B cell (primary cell): ENCODE measurements around the gene SLC44A3. TPM values are rescaled to one million over a fixed set of nuclear protein-coding genes. Genes with fewer than 3 reads are reported as not detected.

Source experiments
- ATAC-seq: fragments of 200-7000 bp; cut with Tn5 transposase; one replicate; pipeline ENCODE4 v1.10.0; 2021; ENCODE audit warnings: low read depth, mild to moderate bottlenecking, moderate number of reproducible peaks, moderate library complexity
- CTCF ChIA-PET: fragments of 350-600 bp; sonication (Branson Sonifier 250); formaldehyde crosslinking; loops from one replicate; lab custom pipeline; 2021; ENCODE audit warnings: antibody characterized with exemption, inconsistent platforms; lab: Charles Lee
- POLR2A ChIA-PET: fragments of 350-600 bp; sonication (Branson Sonifier 250); formaldehyde crosslinking; loops from one replicate; lab custom pipeline; 2021; ENCODE audit warnings: antibody characterized with exemption; lab: Charles Lee
- DNase-seq: peaks from one replicate; pipeline ENCODE4 v3.0.0; 2013
- H2AFZ ChIP-seq: 2 replicates; pipeline ENCODE4 v1.6.1; 2012; ENCODE audit warnings: mild to moderate bottlenecking, low read depth, low read length; ENCODE audit not compliant: insufficient read depth, poor library complexity, severe bottlenecking
- H3K27ac ChIP-seq, 2 donors: 1 replicate in 1 of 2; 2 replicates in 1 of 2; pipeline ENCODE4 v1.5.1; 2012 to 2013; ENCODE audit warnings: low read length in 2 of 2, mild to moderate bottlenecking in 2 of 2, moderate library complexity in 1 of 2
- H3K27me3 ChIP-seq, 4 experiments: fragments of 200-600 bp in 1 of 4; sonication (generic) in 1 of 4; replicated peaks in 1 of 4; 1 replicate in 2 of 4; 2 replicates in 2 of 4; pipeline versions ENCODE4 v1.6.1 to v1.7.0; 2013 to 2016; ENCODE audit warnings: low read length in 3 of 4, mild to moderate bottlenecking in 2 of 4, mixed read lengths in 1 of 4, moderate library complexity in 1 of 4; ENCODE audit not compliant: insufficient read depth in 4 of 4, control insufficient read depth in 3 of 4; ENCODE audit errors: control extremely low read depth in 1 of 4
- H3K36me3 ChIP-seq, 2 experiments: replicated peaks in 1 of 2; 1 replicate in 1 of 2; 2 replicates in 1 of 2; pipeline versions ENCODE4 v1.6.1 to v1.7.1; 2013; ENCODE audit warnings: low read length in 1 of 2; ENCODE audit not compliant: insufficient read depth in 2 of 2, control insufficient read depth in 1 of 2; ENCODE audit errors: control extremely low read depth in 1 of 2, extremely low read depth in 1 of 2
- H3K4me1 ChIP-seq, 2 donors: fragments of 200-600 bp in 1 of 2; sonication (generic) in 1 of 2; 1 replicate in 1 of 2; 2 replicates in 1 of 2; pipeline versions ENCODE4 v1.5.1 to v1.6.1; 2013 to 2017; ENCODE audit warnings: low read length in 2 of 2; ENCODE audit not compliant: control insufficient read depth in 2 of 2, insufficient read depth in 2 of 2
- H3K4me2 ChIP-seq: replicated peaks from 2 replicates; pipeline ENCODE3; 2012; ENCODE audit warnings: mild to moderate bottlenecking, low read depth, low read length; ENCODE audit not compliant: poor library complexity, severe bottlenecking
- H3K4me3 ChIP-seq, 5 experiments: fragments of 200-600 bp in 1 of 5; sonication (generic) in 1 of 5; 1 replicate in 3 of 5; 2 replicates in 2 of 5; pipeline versions ENCODE4 v1.5.1 to v1.7.0; 2011 to 2016; ENCODE audit warnings: low read length in 4 of 5, mild to moderate bottlenecking in 4 of 5, low read depth in 2 of 5, control low read depth in 1 of 5, moderate library complexity in 1 of 5; ENCODE audit not compliant: insufficient read depth in 1 of 5; ENCODE audit errors: control extremely low read depth in 1 of 5, extremely low read depth in 1 of 5
- H3K79me2 ChIP-seq: fragments of 200-600 bp; sonication (generic); one replicate; pipeline ENCODE4 v1.6.0; 2016; ENCODE audit warnings: low read length; ENCODE audit not compliant: control insufficient read depth, insufficient read depth
- H3K9ac ChIP-seq: fragments of 200-600 bp; sonication (generic); 2 replicates; pipeline ENCODE4 v1.6.1; 2017; ENCODE audit warnings: mild to moderate bottlenecking, low read length, moderate library complexity
- H3K9me3 ChIP-seq, 3 donors: one replicate each; pipeline versions ENCODE4 v1.6.1 to v1.7.1; 2013; ENCODE audit warnings: low read length in 2 of 3; ENCODE audit not compliant: control insufficient read depth in 2 of 3, insufficient read depth in 1 of 3; ENCODE audit errors: control extremely low read depth in 1 of 3
- H4K20me1 ChIP-seq: 2 replicates; pipeline ENCODE4 v1.6.0; 2012; ENCODE audit warnings: mild to moderate bottlenecking, low read length; ENCODE audit not compliant: insufficient read depth, control insufficient read depth, poor library complexity, severe bottlenecking
- H3K27ac Mint-ChIP-seq: one replicate; pipeline ENCODE4 v1.8.0; 2021; ENCODE audit warnings: mixed read lengths
- H3K27me3 Mint-ChIP-seq: one replicate; pipeline ENCODE4 v1.8.0; 2021; ENCODE audit warnings: mixed read lengths
- H3K4me1 Mint-ChIP-seq: one replicate; pipeline ENCODE4 v1.8.0; 2021; ENCODE audit warnings: mixed read lengths
- H3K4me3 Mint-ChIP-seq: one replicate; pipeline ENCODE4 v1.8.0; 2021; ENCODE audit warnings: mixed read lengths
- H3K9me3 Mint-ChIP-seq: one replicate; pipeline ENCODE4 v1.8.0; 2022; ENCODE audit warnings: mixed read lengths; ENCODE audit not compliant: insufficient read depth
- CTCF ChIP-seq: fragments of 200-600 bp; IDR thresholded peaks from one replicate; pipeline ENCODE4 v1.8.0; 2022; ENCODE audit warnings: antibody characterized with exemption, mild to moderate bottlenecking
- EZH2 ChIP-seq: IDR thresholded peaks from 2 replicates; pipeline ENCODE4 v1.6.1; 2012; ENCODE audit warnings: borderline replicate concordance, low read depth, mild to moderate bottlenecking, moderate library complexity, low read length; ENCODE audit not compliant: insufficient read depth, poor library complexity, severe bottlenecking
- WGBS: methylation state at CpG from one replicate; pipeline ENCODE4 v1.1.5; 2013; ENCODE audit warnings: missing lambda C conversion rate; ENCODE audit not compliant: insufficient coverage; 5-methylcytosine and 5-hydroxymethylcytosine counted together
- intact Hi-C: fragments of 100-400 bp; cut with micrococcal nuclease; formaldehyde crosslinking; loops from one replicate; pipeline ENCODE4 v1.10.0; 2022
- polyA plus RNA-seq: library from polyadenylated mRNA; depleted of rRNA; stranded (reverse); fragments of >200 nt; gene quantifications from 2 replicates; pipeline ENCODE4 v1.2.3, GENCODE V29; 2012
- total RNA-seq, 2 donors: library from RNA; stranded (reverse); fragments of 120-200 nt in 1 of 2; gene quantifications; 1 replicate in 1 of 2; 2 replicates in 1 of 2; pipeline versions ENCODE4 v1.2.3 to v1.2.4, GENCODE V29; 2013 to 2022

The SLC44A3 gene
- total and polyA plus RNA-seq, 2 donors (not counting 1 experiment from before 2014, with no cell fraction given) = not detected

DNA sequence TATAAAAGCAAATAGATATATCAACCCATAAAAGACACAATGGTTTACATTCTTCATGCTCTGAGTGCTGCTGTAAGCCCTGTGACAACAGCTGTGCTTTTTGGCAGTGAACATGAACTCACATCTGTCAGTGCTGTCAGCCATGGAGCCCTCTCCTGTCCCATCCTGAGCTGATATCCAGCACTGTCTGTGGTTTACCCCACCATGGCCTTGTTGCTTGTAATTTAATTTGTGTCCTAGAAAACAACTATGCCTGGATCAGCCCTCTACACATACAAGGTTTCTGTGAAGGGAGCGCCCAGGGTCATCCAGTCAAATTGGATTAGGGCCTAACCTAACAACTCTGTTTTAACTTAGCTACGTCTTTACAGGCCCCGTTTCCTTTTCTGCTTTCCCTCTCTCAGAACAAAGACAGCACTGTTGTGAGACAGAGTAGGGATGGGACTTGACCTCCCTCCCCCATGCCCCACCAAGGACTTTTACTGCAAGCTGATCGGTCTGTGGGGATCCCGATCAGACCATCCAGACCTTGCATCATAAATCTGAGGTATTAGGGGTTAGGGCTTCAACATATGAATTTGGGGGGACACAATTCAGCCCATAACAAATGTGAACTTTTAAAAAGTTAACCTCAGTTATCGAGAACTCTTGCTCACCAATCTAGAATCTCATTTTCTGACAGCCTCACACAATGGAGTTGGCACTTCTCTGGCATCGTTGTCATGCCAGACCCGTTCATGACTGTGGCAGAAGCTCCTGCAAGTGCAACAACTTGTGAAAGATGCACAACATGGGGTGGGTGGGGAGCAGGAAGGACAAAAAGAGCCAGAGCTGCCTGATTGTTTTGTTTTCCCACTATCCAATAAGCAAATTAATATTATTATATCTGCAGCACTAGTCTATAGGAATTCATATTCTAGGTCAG, 16.4 kb upstream of the SLC44A3 start:
- DNase-seq (no peak), ATAC-seq (no peak)
- no peaks in the 10 kb centered on the region for H3K79me2 ChIP-seq
- H3K27ac Mint-ChIP-seq = no peak overlapping the region
- H4K20me1 ChIP-seq = no peaks in the 10 kb centered on the region
- no peak overlapping the region for H3K4me2 ChIP-seq
- no peak overlapping the region for H3K9ac ChIP-seq
- CTCF ChIA-PET = interaction anchor here (0.8 to 6.9 kb wide), 21 partner anchors 9 to 786 kb away, joined by 3 to 182 read pairs (median 4); no protein-coding TSS in a partner anchor
- H3K27ac ChIP-seq = no peak overlapping the region
- no peak overlapping the region for H3K4me3 Mint-ChIP-seq
- TF ChIP-seq CTCF (no peak), EZH2 (no peak)
- POLR2A ChIA-PET = no interaction called here
- H3K4me1 Mint-ChIP-seq = peaks cover 6% of the 10 kb centered on the region
- H3K4me3 ChIP-seq = no peak overlapping the region
- H2AFZ ChIP-seq = no peak overlapping the region
- no peaks in the 10 kb centered on the region for H3K9me3 Mint-ChIP-seq
- H3K27me3 Mint-ChIP-seq = peaks cover 4% of the 10 kb centered on the region
- H3K9me3 ChIP-seq = no peaks in the 10 kb centered on the region
- H3K4me1 ChIP-seq = peaks cover 0 to 6% of the 10 kb centered on the region in 2 donors
- H3K27me3 ChIP-seq = peaks cover 0 to 8% (median 2%) of the 10 kb centered on the region in 4 experiments
- intact Hi-C loops = no loop called here
- H3K36me3 ChIP-seq = no peaks in the 10 kb centered on the region
- WGBS = no CpG with 5 or more reads among the region's 8 CpGs

- Mint-ChIP-seq H3K4me1 (peaks cover 6% of the 10 kb centered on the region), H3K27ac (no peak overlapping the region), H3K4me3 (no peak overlapping the region), H3K27me3 (peaks cover 4% of the 10 kb centered on the region), H3K9me3 (no peaks in the 10 kb centered on the region)
- Histone ChIP-seq H3K9ac (no peak overlapping the region), H3K4me3 (no peak overlapping the region), H3K36me3 (no peaks in the 10 kb centered on the region), H3K79me2 (no peaks in the 10 kb centered on the region), H3K27me3 (peaks cover 0 to 8% (median 2%) of the 10 kb centered on the region in 4 experiments), H2AFZ (no peak overlapping the region), H3K27ac (no peak overlapping the region), H3K4me2 (no peak overlapping the region), H3K9me3 (no peaks in the 10 kb centered on the region), H4K20me1 (no peaks in the 10 kb centered on the region), H3K4me1 (peaks cover 0 to 6% of the 10 kb centered on the region in 2 donors)
- WGBS = no CpG with 5 or more reads among the region's 3 CpGs
- no peak for TF ChIP-seq EZH2
- TF ChIP-seq CTCF = no peak
- ChIA-PET POLR2A (no interaction called here), CTCF (interaction anchor here (0.9 to 6.9 kb wide), 25 partner anchors 8 to 787 kb away, joined by 3 to 182 read pairs (median 7); no protein-coding TSS in a partner anchor)
- no peak for DNase-seq
- intact Hi-C loops = no loop called here
- no peak for ATAC-seq
These were observed 15.7 kb upstream of the SLC44A3 start for GRCh38 chr1:94804442-94804837.
